Activated T-cell treated with anti-CD3 and anti-CD28 coated beads, Interleukin-2, amount 50 U/mL, for 24 hours (primary cell): ENCODE results near the gene ADAMTS4.

Experiments
- DNase-seq: peaks from one replicate; pipeline ENCODE4 v3.0.0-alpha.2; 2020
- H3K27ac Mint-ChIP-seq: 2 replicates; pipeline ENCODE4 v1.8.0; 2020; ENCODE audit warnings: mild to moderate bottlenecking, mixed read lengths
- H3K27me3 Mint-ChIP-seq: 2 replicates; pipeline ENCODE4 v1.8.0; 2020; ENCODE audit warnings: mixed read lengths
- H3K36me3 Mint-ChIP-seq: 2 replicates; pipeline ENCODE4 v1.8.0; 2020; ENCODE audit warnings: low read depth, mixed read lengths
- H3K4me1 Mint-ChIP-seq: 2 replicates; pipeline ENCODE4 v1.8.0; 2020; ENCODE audit warnings: low read depth, mixed read lengths
- H3K4me3 Mint-ChIP-seq: 2 replicates; pipeline ENCODE4 v1.8.0; 2020; ENCODE audit warnings: mild to moderate bottlenecking, moderate library complexity, mixed read lengths
- H3K9me3 Mint-ChIP-seq: 2 replicates; pipeline ENCODE4 v1.8.0; 2020; ENCODE audit warnings: mixed read lengths

Gene ADAMTS4

DNA sequence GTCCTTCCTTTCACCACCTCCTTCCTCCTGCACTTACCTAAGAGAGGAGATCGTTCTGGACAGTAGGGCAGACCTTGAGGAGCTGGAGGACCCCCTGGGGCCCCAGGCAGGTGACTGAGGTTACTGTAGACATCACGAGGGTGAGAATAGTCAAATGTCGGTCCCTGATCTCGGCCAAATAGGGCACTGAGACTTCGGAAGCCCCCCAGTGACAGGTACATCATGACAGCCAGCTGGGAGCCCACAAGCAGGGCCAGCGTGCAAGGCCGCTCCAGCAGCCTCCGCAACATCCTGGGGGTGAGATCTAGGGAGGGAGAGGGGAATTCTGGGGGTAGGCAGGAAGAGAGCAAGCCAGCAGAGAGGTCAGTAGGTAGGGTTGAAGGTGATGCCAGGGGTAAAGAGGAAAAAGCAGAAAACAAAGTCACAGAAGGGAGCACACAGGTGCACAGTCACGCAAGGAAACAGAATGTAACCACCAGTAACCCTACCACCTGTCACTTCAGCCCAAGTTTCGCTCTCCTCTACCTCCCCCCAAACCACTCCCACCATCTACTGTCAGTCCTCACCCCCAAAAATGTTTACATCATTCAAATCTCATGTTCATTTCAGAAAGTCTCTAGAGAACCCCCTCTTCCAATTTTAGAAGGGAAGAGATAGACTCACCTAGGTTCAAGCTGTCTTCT lies 22.9 kb downstream of the ADAMTS4 start:
- Mint-ChIP-seq H3K27ac (peak overlapping the region; percentile 99), H3K9me3 (no peaks in the 10 kb centered on the region), H3K4me1 (peaks cover 60% of the 10 kb centered on the region), H3K27me3 (no peaks in the 10 kb centered on the region), H3K4me3 (peak overlapping the region; percentile 94), H3K36me3 (peaks cover 64% of the 10 kb centered on the region)
- no peak for DNase-seq

DNA sequence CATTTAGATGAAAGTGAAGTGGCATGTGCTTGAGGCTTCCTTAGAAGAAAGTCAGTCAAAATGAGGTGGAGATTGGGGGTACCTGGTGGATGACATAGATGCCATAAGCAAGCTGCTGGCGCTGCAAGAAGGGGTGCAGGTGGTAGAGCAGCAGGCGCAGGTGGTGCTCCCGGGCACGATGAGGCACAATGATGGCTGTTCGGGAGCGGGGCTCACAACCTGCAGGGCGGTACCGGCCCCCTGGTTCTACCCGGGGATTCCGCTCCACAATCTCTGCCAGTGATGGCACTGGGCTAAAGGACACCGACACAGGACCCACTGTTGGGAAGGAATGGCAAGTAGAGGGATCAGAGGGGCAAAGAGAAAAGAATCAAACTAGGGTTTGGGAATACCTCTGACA lies 23.9 kb downstream of the ADAMTS4 start:
- peak overlapping the region; percentile 99 for H3K27ac Mint-ChIP-seq

DNA sequence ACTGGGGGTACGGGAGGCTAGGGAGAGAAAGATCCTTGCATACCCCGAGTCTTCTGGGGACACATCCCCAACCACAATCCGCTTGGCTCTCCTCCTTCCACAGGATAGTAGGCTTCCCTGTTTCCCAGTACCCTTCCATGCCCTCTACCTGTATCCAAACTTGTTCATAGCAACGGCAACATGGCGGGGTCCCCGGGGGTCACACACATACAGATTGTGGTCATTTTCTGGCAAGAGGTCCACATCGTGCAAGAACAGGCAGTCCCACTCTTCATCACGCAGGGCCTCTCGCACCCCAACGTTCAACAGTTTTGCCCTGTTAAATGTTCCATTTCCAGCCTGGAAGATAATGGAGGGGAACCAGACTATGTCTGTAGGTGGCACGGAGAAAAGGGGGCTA lies 25.1 kb downstream of the ADAMTS4 start:
- Mint-ChIP-seq H3K4me1 (peaks cover 52% of the 10 kb centered on the region), H3K36me3 (peaks cover 84% of the 10 kb centered on the region), H3K9me3 (no peaks in the 10 kb centered on the region), H3K27ac (peak overlapping the region; percentile 66), H3K27me3 (no peaks in the 10 kb centered on the region), H3K4me3 (no peak overlapping the region)
- DNase-seq: no peak

More for the DNA sequence above, 23.9 kb downstream of the ADAMTS4 start:
- DNase-seq: no peak
- Mint-ChIP-seq H3K4me1 (peaks cover 52% of the 10 kb centered on the region), H3K36me3 (peaks cover 72% of the 10 kb centered on the region), H3K27me3 (no peaks in the 10 kb centered on the region), H3K9me3 (no peaks in the 10 kb centered on the region), H3K4me3 (no peak overlapping the region)

- no peaks in the 10 kb centered on the region for H3K27me3 Mint-ChIP-seq
- no peak for DNase-seq
- H3K4me1 Mint-ChIP-seq: peaks cover 52% of the 10 kb centered on the region
- no peak overlapping the region for H3K4me3 Mint-ChIP-seq
- H3K27ac Mint-ChIP-seq: peak overlapping the region; percentile 71
- H3K36me3 Mint-ChIP-seq: peaks cover 90% of the 10 kb centered on the region
- no peaks in the 10 kb centered on the region for H3K9me3 Mint-ChIP-seq
These were observed 26.0 kb downstream of the ADAMTS4 start for GRCh38 chr1:161172776-161173376.

GRCh38 chr1:161172349-161172748 lies 26.5 kb downstream of the ADAMTS4 start:
- DNase-seq: no peak
- Mint-ChIP-seq H3K4me3 (no peak overlapping the region), H3K4me1 (peaks cover 51% of the 10 kb centered on the region), H3K36me3 (peaks cover 92% of the 10 kb centered on the region), H3K9me3 (no peaks in the 10 kb centered on the region), H3K27ac (peak overlapping the region; percentile 82), H3K27me3 (no peaks in the 10 kb centered on the region)

DNA sequence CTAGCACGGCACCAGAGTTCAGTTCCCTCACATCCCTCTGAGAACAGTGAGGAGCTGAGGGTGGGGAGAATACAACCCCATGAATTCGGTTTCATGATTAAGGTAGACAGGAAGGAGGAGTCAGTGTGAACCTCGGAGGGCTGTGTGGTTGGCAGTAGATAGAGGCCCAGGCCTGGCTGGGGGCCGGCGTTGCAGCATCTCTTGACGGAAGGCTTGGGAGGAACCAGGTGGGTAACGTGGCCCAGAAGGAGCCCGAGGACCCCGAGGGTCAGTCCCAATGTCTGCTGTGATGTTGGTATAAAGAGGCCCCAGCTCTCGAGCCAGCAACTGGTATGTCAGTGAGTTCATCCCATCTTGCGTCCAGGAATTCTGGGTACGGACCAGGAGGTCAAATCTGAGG lies 27.2 kb downstream of the ADAMTS4 start:
- Mint-ChIP-seq H3K9me3 (no peaks in the 10 kb centered on the region), H3K4me3 (no peak overlapping the region), H3K4me1 (peaks cover 57% of the 10 kb centered on the region), H3K36me3 (peaks cover 89% of the 10 kb centered on the region), H3K27me3 (no peaks in the 10 kb centered on the region), H3K27ac (peak overlapping the region; percentile 82)
- no peak for DNase-seq

DNA sequence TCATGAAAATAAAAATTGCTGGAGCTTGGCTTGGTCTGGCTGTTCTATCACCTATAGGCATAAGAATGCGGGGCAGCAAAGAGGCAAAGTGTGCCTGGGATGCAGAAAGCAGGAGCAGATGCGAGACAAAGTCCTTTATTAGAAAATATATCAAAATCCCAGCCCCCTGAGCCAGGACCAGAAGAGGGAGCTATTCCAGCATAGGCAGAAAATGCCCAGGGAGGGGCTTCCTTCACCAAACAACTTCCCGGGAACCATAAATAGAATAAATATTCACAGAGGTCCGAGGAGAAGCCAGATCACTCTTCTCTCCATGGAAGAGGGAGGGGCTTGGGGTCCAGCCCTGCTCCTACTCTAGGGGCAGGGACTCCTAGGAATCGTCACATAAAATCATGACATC lies 27.7 kb downstream of the ADAMTS4 start:
- Mint-ChIP-seq H3K4me1 (peaks cover 52% of the 10 kb centered on the region), H3K27ac (peak overlapping the region; percentile 79), H3K9me3 (no peaks in the 10 kb centered on the region), H3K27me3 (no peaks in the 10 kb centered on the region), H3K4me3 (no peak overlapping the region), H3K36me3 (peaks cover 88% of the 10 kb centered on the region)
- DNase-seq: no peak

- Mint-ChIP-seq H3K9me3 (no peaks in the 10 kb centered on the region), H3K27me3 (no peaks in the 10 kb centered on the region), H3K27ac (peak overlapping the region; percentile 57), H3K4me3 (peak overlapping the region; percentile 12), H3K4me1 (peaks cover 49% of the 10 kb centered on the region), H3K36me3 (peaks cover 80% of the 10 kb centered on the region)
- no peak for DNase-seq
These were observed 29.9 kb downstream of the ADAMTS4 start for GRCh38 chr1:161168906-161169305.

- H3K9me3 Mint-ChIP-seq: no peaks in the 10 kb centered on the region
- no peak for DNase-seq
- H3K36me3 Mint-ChIP-seq: peaks cover 80% of the 10 kb centered on the region
- peak overlapping the region; percentile 88 for H3K4me3 Mint-ChIP-seq
- H3K27ac Mint-ChIP-seq: peak overlapping the region; percentile 97
- H3K27me3 Mint-ChIP-seq: no peaks in the 10 kb centered on the region
- H3K4me1 Mint-ChIP-seq: peaks cover 51% of the 10 kb centered on the region
These were observed 31.9 kb downstream of the ADAMTS4 start for GRCh38 chr1:161166669-161167548.

DNA sequence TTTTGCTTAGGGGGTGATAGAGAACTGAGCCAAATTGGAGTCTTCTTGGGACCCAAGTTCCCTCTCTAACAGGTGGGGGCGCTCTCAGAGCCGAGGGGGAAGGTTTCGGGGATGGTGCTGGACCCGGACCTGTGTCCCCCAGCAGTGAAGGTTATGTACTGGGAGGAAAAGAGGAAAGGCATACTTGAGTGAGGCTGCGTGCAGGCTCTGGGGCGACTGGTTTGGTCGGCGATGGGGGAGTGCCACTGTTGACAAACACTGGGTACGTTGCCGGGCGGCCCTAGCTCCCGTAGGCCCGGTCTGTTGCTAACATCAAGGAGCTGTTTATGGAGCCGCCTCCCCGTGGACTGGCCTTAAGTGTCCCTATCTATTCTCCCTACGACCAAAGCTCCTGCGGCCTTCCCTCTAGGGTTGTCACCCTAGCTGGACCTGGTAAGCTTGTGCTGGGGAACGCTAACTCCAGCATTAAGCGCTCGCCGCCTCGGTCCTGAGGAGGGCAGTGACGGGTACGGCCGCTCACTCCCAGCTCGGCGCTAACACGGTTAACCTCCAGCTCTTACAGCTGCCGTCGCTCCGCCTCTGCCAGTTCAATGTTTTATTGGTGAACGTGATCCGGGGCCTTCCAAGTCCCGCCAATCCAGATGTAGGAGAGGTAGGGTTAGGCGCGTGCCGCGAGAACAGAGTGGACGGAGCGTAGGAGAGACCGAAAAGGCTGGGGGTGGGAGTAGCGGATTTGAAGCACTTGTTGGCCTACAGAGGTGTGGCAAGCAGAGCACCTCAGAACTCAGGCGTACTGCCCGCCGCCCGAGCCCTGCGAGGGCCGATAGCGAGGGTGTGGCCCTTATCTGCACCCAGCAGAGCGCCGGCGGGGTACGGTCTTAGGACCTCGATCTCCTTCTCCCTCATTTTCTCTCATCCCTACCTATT lies 32.8 kb downstream of the ADAMTS4 start, which contains the start of gene PPOX:
Gene PPOX (plus strand): TSS at position 685 of the 927 bp plus-strand sequence. CDS start 422 bp downstream, outside the sequence.
- peak within 1 kb of the TSS; percentile 88 for H3K4me3 Mint-ChIP-seq
- peaks cover 60% of the 10 kb centered on the region for H3K4me1 Mint-ChIP-seq
- peak within 1 kb of the TSS; percentile 97 for H3K27ac Mint-ChIP-seq
- peaks cover 80% of the 10 kb centered on the region for H3K36me3 Mint-ChIP-seq
- no peaks in the 10 kb centered on the region for H3K27me3 Mint-ChIP-seq
- peak; percentile 90 for DNase-seq
- no peaks in the 10 kb centered on the region for H3K9me3 Mint-ChIP-seq

- H3K36me3 Mint-ChIP-seq: peaks cover 79% of the 10 kb centered on the region
- no peak for DNase-seq
- H3K27me3 Mint-ChIP-seq: no peaks in the 10 kb centered on the region
- H3K4me1 Mint-ChIP-seq: peaks cover 70% of the 10 kb centered on the region
- H3K27ac Mint-ChIP-seq: peak overlapping the region; percentile 97
- no peaks in the 10 kb centered on the region for H3K9me3 Mint-ChIP-seq
- H3K4me3 Mint-ChIP-seq: peak overlapping the region; percentile 88
These were observed 33.8 kb downstream of the ADAMTS4 start for GRCh38 chr1:161164901-161165610.

DNA sequence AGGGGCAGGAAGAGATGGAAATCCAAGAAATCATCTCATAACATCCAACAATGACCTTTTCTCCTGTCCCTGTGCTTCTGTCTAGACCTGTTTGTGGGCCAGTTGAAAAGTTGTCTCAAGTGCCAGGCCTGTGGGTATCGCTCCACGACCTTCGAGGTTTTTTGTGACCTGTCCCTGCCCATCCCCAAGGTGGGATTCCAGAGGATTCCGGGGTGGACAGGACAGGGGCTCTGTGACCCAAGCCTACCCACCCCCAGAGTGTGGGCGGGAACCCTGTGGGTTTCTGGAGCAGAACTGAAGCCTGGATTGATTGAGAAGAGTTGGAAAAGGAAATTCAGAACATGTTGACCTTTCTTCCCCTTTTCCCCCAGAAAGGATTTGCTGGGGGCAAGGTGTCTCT lies 35.1 kb downstream of the ADAMTS4 start:
- H3K27me3 Mint-ChIP-seq: no peaks in the 10 kb centered on the region
- no peaks in the 10 kb centered on the region for H3K9me3 Mint-ChIP-seq
- peaks cover 74% of the 10 kb centered on the region for H3K4me1 Mint-ChIP-seq
- no peak for DNase-seq
- peaks cover 77% of the 10 kb centered on the region for H3K36me3 Mint-ChIP-seq
- H3K4me3 Mint-ChIP-seq: no peak overlapping the region
- H3K27ac Mint-ChIP-seq: peak overlapping the region; percentile 87

- Mint-ChIP-seq H3K9me3 (no peaks in the 10 kb centered on the region), H3K4me1 (peaks cover 76% of the 10 kb centered on the region), H3K27ac (peak overlapping the region; percentile 85), H3K36me3 (peaks cover 79% of the 10 kb centered on the region), H3K4me3 (no peak overlapping the region), H3K27me3 (no peaks in the 10 kb centered on the region)
- no peak for DNase-seq
These were observed 36.0 kb downstream of the ADAMTS4 start for GRCh38 chr1:161162806-161163205.
